PC-9 (cell line): ENCODE measurements around the gene LRRC58. TPM values are rescaled to one million over a fixed set of nuclear protein-coding genes. Genes with fewer than 3 reads are reported as not detected.

Source experiments
- BruUV-seq: library from RNA; stranded (reverse); fragments of 400-500 nt; replicated peaks from 2 replicates; lab custom pipeline; 2021; lab: Mats Ljungman, UMichigan
- CTCF ChIA-PET: fragments of 300-600 bp; sonication (Branson Sonifier 250); formaldehyde crosslinking; loops from one replicate; lab custom pipeline; 2022; ENCODE audit warnings: antibody characterized with exemption; lab: Charles Lee
- POLR2A ChIA-PET: fragments of 300-600 bp; sonication (Branson Sonifier 250); formaldehyde crosslinking; loops from one replicate; lab custom pipeline; 2022; ENCODE audit warnings: antibody characterized with exemption; ENCODE audit not compliant: unreplicated experiment; lab: Charles Lee
- DNase-seq, 2 experiments: peaks; one replicate each; pipeline versions ENCODE4 v3.0.0 to v3.0.0-alpha.2; 2015 to 2022; ENCODE audit warnings: mixed read lengths in 1 of 2
- H2AFZ ChIP-seq: fragments of 200-600 bp; sonication (generic); 2 replicates; pipeline ENCODE4 v1.8.1; 2017; ENCODE audit warnings: antibody characterized with exemption
- H3F3A ChIP-seq: fragments of 200-600 bp; sonication (generic); 2 replicates; pipeline ENCODE4 v1.8.1; 2017; ENCODE audit warnings: antibody characterized with exemption, mild to moderate bottlenecking, low read depth; ENCODE audit not compliant: insufficient read depth
- H3K27ac ChIP-seq: fragments of 200-600 bp; sonication (generic); 2 replicates; pipeline ENCODE4 v1.6.1; 2016; ENCODE audit warnings: mixed run types
- H3K27me3 ChIP-seq: fragments of 200-600 bp; sonication (generic); 2 replicates; pipeline ENCODE4 v1.6.1; 2016; ENCODE audit warnings: low read depth, mixed run types; ENCODE audit not compliant: insufficient read depth
- H3K36me3 ChIP-seq: fragments of 200-600 bp; sonication (generic); 2 replicates; pipeline ENCODE4 v1.6.1; 2016; ENCODE audit warnings: low read depth, mixed run types
- H3K4me1 ChIP-seq: fragments of 200-600 bp; sonication (generic); replicated peaks from 2 replicates; pipeline ENCODE4 v1.6.1; 2016; ENCODE audit warnings: mixed run types; ENCODE audit not compliant: insufficient read depth
- H3K4me2 ChIP-seq: fragments of 200-600 bp; sonication (generic); 2 replicates; pipeline ENCODE4 v1.6.1; 2017; ENCODE audit warnings: mixed run types
- H3K4me3 ChIP-seq: fragments of 200-600 bp; sonication (generic); 2 replicates; pipeline ENCODE4 v1.6.1; 2016; ENCODE audit warnings: mixed run types
- H3K79me2 ChIP-seq: fragments of 200-600 bp; sonication (generic); 2 replicates; pipeline ENCODE4 v1.6.1; 2017; ENCODE audit warnings: low read depth, mixed run types
- H3K9me2 ChIP-seq: fragments of 200-600 bp; sonication (generic); 2 replicates; pipeline ENCODE4 v1.8.1; 2017; ENCODE audit warnings: mild to moderate bottlenecking; ENCODE audit not compliant: insufficient read depth
- H3K9me3 ChIP-seq: fragments of 200-600 bp; sonication (generic); 2 replicates; pipeline ENCODE4 v1.8.1; 2016; ENCODE audit warnings: low read depth; ENCODE audit not compliant: insufficient read depth
- H4K20me1 ChIP-seq: fragments of 200-600 bp; sonication (generic); 2 replicates; pipeline ENCODE4 v1.8.1; 2017; ENCODE audit not compliant: insufficient read depth
- CTCF ChIP-seq: fragments of 200-600 bp; sonication (generic); conservative IDR thresholded peaks from 2 replicates; pipeline ENCODE4 v1.6.1; 2017; ENCODE audit warnings: mixed run types, antibody characterized with exemption, mild to moderate bottlenecking, moderate library complexity
- EZH2 ChIP-seq: fragments of 200-600 bp; sonication (generic); IDR thresholded peaks from 2 replicates; pipeline ENCODE4 v1.8.0; 2017; ENCODE audit warnings: antibody characterized with exemption, low read depth
- intact Hi-C: fragments of 100-400 bp; cut with micrococcal nuclease; formaldehyde crosslinking; loops from one replicate; pipeline ENCODE4 v1.10.0; 2022; ENCODE audit not compliant: unreplicated experiment
- total RNA-seq: library from RNA; stranded (reverse); gene quantifications from 2 replicates; pipeline ENCODE4 v1.2.3, GENCODE V29; 2021

The LRRC58 gene
- total RNA-seq, 1 experiment from 2014 or later: 28.9 TPM

DNA sequence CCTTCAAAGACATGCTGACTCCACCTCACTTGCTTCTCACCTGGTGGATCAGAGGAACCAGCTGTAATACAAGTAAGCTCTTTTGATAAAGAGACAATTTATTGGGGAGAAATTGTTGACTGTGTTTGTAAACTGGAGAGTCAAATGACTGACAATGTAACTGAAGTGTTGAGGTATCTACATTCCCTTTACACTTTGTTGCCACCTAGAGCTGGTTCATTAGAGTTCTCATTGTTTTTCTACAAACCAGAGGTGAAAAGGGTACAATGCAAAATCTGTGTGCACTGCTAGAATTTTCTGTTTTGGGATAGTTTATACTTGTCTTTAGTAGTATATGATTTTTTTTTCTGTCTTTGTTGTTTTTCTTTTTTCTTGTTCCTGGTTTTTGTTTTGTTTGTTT, 8.7 kb upstream of the LRRC58 start:
- Histone ChIP-seq H3K9me2 (no peaks in the 10 kb centered on the region), H3K36me3 (no peaks in the 10 kb centered on the region), H3K27ac (no peak overlapping the region), H3F3A (no peaks in the 10 kb centered on the region), H3K4me1 (peaks cover 11% of the 10 kb centered on the region), H2AFZ (no peak overlapping the region), H3K4me2 (no peak overlapping the region), H4K20me1 (no peaks in the 10 kb centered on the region), H3K27me3 (no peaks in the 10 kb centered on the region), H3K9me3 (no peaks in the 10 kb centered on the region; the same call in 1 of the 2 replicates), H3K79me2 (no peaks in the 10 kb centered on the region), H3K4me3 (no peak overlapping the region)
- no TSS peak for BruUV-seq
- intact Hi-C loops: no loop called here
- CTCF ChIA-PET: no interaction called here
- TF ChIP-seq CTCF: no peak
- no peak for TF ChIP-seq EZH2
- DNase-seq: no peak
- POLR2A ChIA-PET: no interaction called here

- H3K36me3 ChIP-seq: no peaks in the 10 kb centered on the region
- ChIA-PET CTCF (no interaction called here), POLR2A (no interaction called here)
- H3K9me2 ChIP-seq: no peaks in the 10 kb centered on the region
- no TSS peak for BruUV-seq
- H3K9me3 ChIP-seq: no peaks in the 10 kb centered on the region; the same call in 1 of the 2 replicates
- H3K79me2 ChIP-seq: no peaks in the 10 kb centered on the region
- no peaks in the 10 kb centered on the region for H3F3A ChIP-seq
- no peak for DNase-seq
- H3K27me3 ChIP-seq: no peaks in the 10 kb centered on the region
- H3K4me1 ChIP-seq: peaks cover 9% of the 10 kb centered on the region
- no peak for TF ChIP-seq CTCF
- no peak for TF ChIP-seq EZH2
- no peaks in the 10 kb centered on the region for H4K20me1 ChIP-seq
- no peak overlapping the region for H3K27ac ChIP-seq
- intact Hi-C loops: no loop called here
- H3K4me2 ChIP-seq: no peak overlapping the region
- H3K4me3 ChIP-seq: no peak overlapping the region
- H2AFZ ChIP-seq: no peak overlapping the region
Measured at GRCh38 chr3:120355486-120355885, 6.3 kb upstream of the LRRC58 start.

DNA sequence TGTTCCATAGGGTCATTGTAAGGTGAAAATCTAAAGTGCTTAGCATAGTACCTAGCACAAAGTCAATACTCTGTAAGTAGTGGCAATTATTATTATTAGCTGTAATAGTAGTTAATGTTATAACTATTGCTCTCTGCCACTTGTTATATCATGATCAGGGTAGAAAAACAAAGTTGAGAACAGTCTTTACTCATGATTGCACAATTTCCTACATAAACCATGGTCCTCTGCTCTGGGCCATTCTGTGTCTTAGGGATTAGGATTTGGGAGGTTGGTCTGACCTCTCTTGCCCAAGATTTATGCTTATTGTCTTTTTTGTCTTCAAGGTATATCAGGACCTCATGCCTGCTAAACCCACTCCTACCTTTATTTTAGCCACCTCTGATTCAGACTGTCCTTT, 4.3 kb upstream of the LRRC58 start:
- Histone ChIP-seq H3K4me2 (no peak overlapping the region), H3F3A (peaks cover 9% of the 10 kb centered on the region), H3K4me3 (no peak overlapping the region), H3K4me1 (peaks cover 14% of the 10 kb centered on the region), H3K27ac (no peak overlapping the region), H3K27me3 (no peaks in the 10 kb centered on the region), H3K79me2 (peaks cover 8% of the 10 kb centered on the region), H4K20me1 (no peaks in the 10 kb centered on the region), H3K9me3 (no peaks in the 10 kb centered on the region; the same call in 1 of the 2 replicates), H3K9me2 (no peaks in the 10 kb centered on the region), H3K36me3 (no peaks in the 10 kb centered on the region), H2AFZ (no peak overlapping the region)
- TF ChIP-seq CTCF (no peak), EZH2 (no peak)
- no TSS peak for BruUV-seq
- intact Hi-C loops: no loop called here
- ChIA-PET POLR2A (no interaction called here), CTCF (no interaction called here)
- DNase-seq: no peak
